Esophagus muscularis mucosa (tissue), 4 donors: ENCODE results near the gene NOX4. TPM values are rescaled to one million over a fixed set of nuclear protein-coding genes. Genes with fewer than 3 reads are reported as not detected.
"Not testable (repeated sequence)": the region's sequence is repeated elsewhere in the genome, so short reads cannot be mapped to it uniquely, and the experiment has no call there.

Experiments
- DNase-seq: peaks from one replicate; pipeline ENCODE4 v3.0.0-alpha.2; 2017; ENCODE audit errors: extremely low spot score
- H3K27ac ChIP-seq, 4 donors: fragments of 200-600 bp; sonication (generic); replicated peaks in 1 of 4; 1 replicate in 3 of 4; 2 replicates in 1 of 4; pipeline ENCODE4 v1.5.1; 2016 to 2019; ENCODE audit warnings: mild to moderate bottlenecking in 1 of 4
- H3K27me3 ChIP-seq, 4 donors: fragments of 200-600 bp; sonication (generic); one replicate each; pipeline versions ENCODE4 v1.5.1 to v1.6.0; 2016 to 2019
- H3K36me3 ChIP-seq, 4 donors: fragments of 200-600 bp; sonication (generic); one replicate each; pipeline ENCODE4 v1.5.1; 2016 to 2019
- H3K4me1 ChIP-seq, 4 donors: fragments of 200-600 bp; sonication (generic); one replicate each; pipeline ENCODE4 v1.5.1; 2016 to 2019
- H3K4me3 ChIP-seq, 4 donors: fragments of 200-600 bp; sonication (generic); 1 replicate in 2 of 4; 2 replicates in 2 of 4; pipeline ENCODE4 v1.5.1; 2016 to 2019; ENCODE audit warnings: mild to moderate bottlenecking in 4 of 4, moderate library complexity in 1 of 4
- H3K9me3 ChIP-seq, 4 donors: fragments of 200-600 bp; sonication (generic); 1 replicate in 3 of 4; 2 replicates in 1 of 4; pipeline ENCODE4 v1.5.1; 2016 to 2019
- EP300 ChIP-seq: sonication (generic); formaldehyde crosslinking; IDR thresholded peaks from one replicate; pipeline ENCODE4 v1.6.1; 2017; ENCODE audit warnings: antibody characterized with exemption
- POLR2A ChIP-seq: fragments of 450-650 bp; IDR thresholded peaks from one replicate; pipeline ENCODE4 v1.6.1; 2017; ENCODE audit warnings: antibody characterized with exemption, moderate library complexity, mild to moderate bottlenecking, low read depth
- POLR2AphosphoS5 ChIP-seq, 2 donors: sonication (generic); formaldehyde crosslinking; IDR thresholded peaks; one replicate each; pipeline ENCODE4 v1.6.1; 2017; ENCODE audit warnings: antibody characterized with exemption in 2 of 2
- WGBS: methylation state at CpG from one replicate; pipeline ENCODE4 v1.1.5; 2018; 5-methylcytosine and 5-hydroxymethylcytosine counted together
- intact Hi-C: fragments of 100-400 bp; cut with DNase I; formaldehyde crosslinking; loops from one replicate; pipeline ENCODE4 v1.15.1; 2023
- total RNA-seq, 4 donors: library from RNA; depleted of rRNA; stranded (reverse); fragments of >200 nt; gene quantifications; one replicate each; pipeline versions ENCODE4 v1.1.0 to v1.2.1, GENCODE V29; 2016
- TF ChIP-seq, protein P1 (sequence below), 3 experiments: fragments of 200-600 bp in 2 of 3; fragments of 450-650 bp in 1 of 3; sonication (generic) in 2 of 3; IDR thresholded peaks; one replicate each; pipeline ENCODE4 v1.5.1; 2017 to 2019; ENCODE audit warnings: antibody characterized with exemption in 3 of 3, mild to moderate bottlenecking in 2 of 3, moderate library complexity in 1 of 3

Gene NOX4
- total RNA-seq, 4 donors from 2014 or later, result 3.3 to 6.1 (median 4.0) TPM

- intact Hi-C loops, H3K27ac ChIP-seq, H3K9me3 ChIP-seq, H3K36me3 ChIP-seq, H3K27me3 ChIP-seq, H3K4me3 ChIP-seq, H3K4me1 ChIP-seq, DNase-seq: not testable (repeated sequence)
- WGBS, result 81% methylated on average over 4 of the region's 4 CpGs
These were observed 154.0 kb downstream of the NOX4 start for GRCh38 chr11:89337100-89337650.

- DNase-seq, intact Hi-C loops, H3K27me3 ChIP-seq, H3K36me3 ChIP-seq, H3K4me3 ChIP-seq, H3K4me1 ChIP-seq, H3K27ac ChIP-seq, H3K9me3 ChIP-seq: not testable (repeated sequence)
- 57% methylated on average over 1 of the region's 1 CpG for WGBS
- TF ChIP-seq, protein P1, sequence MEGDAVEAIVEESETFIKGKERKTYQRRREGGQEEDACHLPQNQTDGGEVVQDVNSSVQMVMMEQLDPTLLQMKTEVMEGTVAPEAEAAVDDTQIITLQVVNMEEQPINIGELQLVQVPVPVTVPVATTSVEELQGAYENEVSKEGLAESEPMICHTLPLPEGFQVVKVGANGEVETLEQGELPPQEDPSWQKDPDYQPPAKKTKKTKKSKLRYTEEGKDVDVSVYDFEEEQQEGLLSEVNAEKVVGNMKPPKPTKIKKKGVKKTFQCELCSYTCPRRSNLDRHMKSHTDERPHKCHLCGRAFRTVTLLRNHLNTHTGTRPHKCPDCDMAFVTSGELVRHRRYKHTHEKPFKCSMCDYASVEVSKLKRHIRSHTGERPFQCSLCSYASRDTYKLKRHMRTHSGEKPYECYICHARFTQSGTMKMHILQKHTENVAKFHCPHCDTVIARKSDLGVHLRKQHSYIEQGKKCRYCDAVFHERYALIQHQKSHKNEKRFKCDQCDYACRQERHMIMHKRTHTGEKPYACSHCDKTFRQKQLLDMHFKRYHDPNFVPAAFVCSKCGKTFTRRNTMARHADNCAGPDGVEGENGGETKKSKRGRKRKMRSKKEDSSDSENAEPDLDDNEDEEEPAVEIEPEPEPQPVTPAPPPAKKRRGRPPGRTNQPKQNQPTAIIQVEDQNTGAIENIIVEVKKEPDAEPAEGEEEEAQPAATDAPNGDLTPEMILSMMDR (IDR thresholded peaks at IDR 0.05), result peak in 2 of 3 experiments; percentile 7 to 27
These were observed 157.5 kb downstream of the NOX4 start for GRCh38 chr11:89333704-89334103.

DNA sequence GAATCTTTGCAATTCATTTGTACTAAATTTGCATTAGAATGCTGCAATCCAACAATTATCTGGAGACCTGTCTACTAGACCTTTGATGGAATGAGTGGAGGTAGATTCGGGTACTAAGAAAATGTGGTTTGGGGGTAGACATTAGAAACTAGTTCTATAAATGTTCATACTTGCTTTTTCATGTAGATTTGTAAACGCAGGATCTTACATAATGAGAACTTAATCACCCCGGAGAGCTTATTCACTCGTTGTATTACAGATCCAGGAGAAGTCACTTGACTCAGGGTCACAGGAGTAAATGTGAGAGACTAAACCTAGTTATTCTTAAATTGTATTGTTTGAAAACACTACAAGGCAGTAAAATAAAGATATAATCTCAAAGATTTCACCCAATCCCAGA, 159.2 kb downstream of the NOX4 start:
- DNase-seq, H3K4me3 ChIP-seq, H3K4me1 ChIP-seq, H3K27me3 ChIP-seq, H3K36me3 ChIP-seq, H3K9me3 ChIP-seq, intact Hi-C loops, H3K27ac ChIP-seq: not testable (repeated sequence)
- WGBS, result 76% methylated on average over 4 of the region's 4 CpGs

- no peak overlapping the region for H3K4me3 ChIP-seq
- intact Hi-C loops, result no loop called here
- no peak for DNase-seq
- TF ChIP-seq POLR2A, result no peak
- TF ChIP-seq EP300, result no peak
- TF ChIP-seq POLR2AphosphoS5 (IDR thresholded peaks at IDR 0.05), result no peak
- TF ChIP-seq, protein P1 (IDR thresholded peaks at IDR 0.05), result no peak
- no peaks in the 10 kb centered on the region for H3K9me3 ChIP-seq
- 95% methylated on average over 5 of the region's 5 CpGs for WGBS
- no peaks in the 10 kb centered on the region for H3K27me3 ChIP-seq
- no peak overlapping the region for H3K27ac ChIP-seq
- no peaks in the 10 kb centered on the region for H3K4me1 ChIP-seq
- H3K36me3 ChIP-seq, result no peaks in the 10 kb centered on the region
These were observed 163.3 kb downstream of the NOX4 start for GRCh38 chr11:89327885-89328284.

GRCh38 chr11:89321401-89321800, 169.8 kb downstream of the NOX4 start:
- TF ChIP-seq EP300 (no peak), POLR2A (no peak), POLR2AphosphoS5 (IDR thresholded peaks at IDR 0.05) (no peak)
- TF ChIP-seq, protein P1 (IDR thresholded peaks at IDR 0.05), result no peak

DNA sequence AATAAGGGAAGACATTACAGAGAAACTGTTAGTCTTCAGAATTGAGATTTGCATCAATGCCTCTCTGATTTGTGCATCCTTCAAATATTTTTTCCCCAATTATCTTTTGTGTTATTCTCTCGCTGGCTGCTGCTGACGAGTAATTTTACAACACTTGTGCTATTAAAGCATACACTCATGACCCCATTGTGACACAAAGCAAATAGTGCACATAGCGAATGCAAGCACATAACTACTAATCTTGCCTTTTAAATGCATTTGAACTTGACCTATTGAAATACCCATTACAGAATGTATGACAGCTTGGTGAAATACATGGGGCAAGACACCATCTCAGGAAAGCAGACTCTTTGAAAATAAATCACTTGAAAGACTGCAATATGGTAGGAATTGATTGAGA, 180.6 kb downstream of the NOX4 start:
- H3K9me3 ChIP-seq, H3K4me1 ChIP-seq, H3K27me3 ChIP-seq, H3K36me3 ChIP-seq, H3K4me3 ChIP-seq, DNase-seq, intact Hi-C loops, H3K27ac ChIP-seq: not testable (repeated sequence)
- WGBS, result 85% methylated on average over 3 of the region's 3 CpGs

More at GRCh38 chr11:89321401-89321800, 169.8 kb downstream of the NOX4 start:
- Histone ChIP-seq H3K27me3 (no peaks in the 10 kb centered on the region), H3K9me3 (no peaks in the 10 kb centered on the region), H3K4me3 (no peak overlapping the region), H3K27ac (no peak overlapping the region), H3K36me3 (no peaks in the 10 kb centered on the region), H3K4me1 (no peaks in the 10 kb centered on the region)
- DNase-seq, result no peak
- 89% methylated on average over 2 of the region's 2 CpGs for WGBS
- intact Hi-C loops, result no loop called here

DNA sequence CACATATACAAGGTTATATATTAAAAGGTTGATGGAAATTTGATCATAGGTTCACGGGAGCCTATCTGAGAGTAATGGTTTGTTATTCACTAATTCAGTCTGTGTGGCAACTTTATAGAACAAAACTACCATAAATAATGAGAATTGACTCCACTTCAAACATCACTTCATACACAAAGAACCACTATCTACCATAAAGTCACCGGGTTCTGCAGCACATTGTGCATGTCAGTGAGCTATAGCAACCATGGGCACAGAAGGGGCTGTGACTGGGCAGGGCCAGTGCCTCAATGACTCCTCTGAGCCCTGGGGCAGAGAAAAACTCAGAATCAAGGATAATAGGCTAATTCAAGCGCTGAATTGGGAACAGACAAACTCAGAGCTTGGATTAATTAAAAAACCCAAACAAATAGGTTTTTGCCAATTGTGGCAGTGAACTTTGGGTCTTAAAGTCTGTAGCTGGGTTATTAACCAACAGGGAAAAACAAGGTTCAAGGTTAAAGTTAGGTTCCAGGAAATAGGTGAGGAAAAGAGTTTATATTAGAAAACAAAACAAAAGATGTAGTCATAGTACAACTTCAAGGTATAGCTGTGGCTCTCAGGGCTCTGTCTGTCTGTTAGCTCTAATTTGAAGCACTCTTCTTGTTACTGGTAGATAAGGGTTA, 181.7 kb downstream of the NOX4 start:
- H3K36me3 ChIP-seq, H3K27ac ChIP-seq, H3K4me3 ChIP-seq, intact Hi-C loops, H3K4me1 ChIP-seq, DNase-seq, H3K27me3 ChIP-seq, H3K9me3 ChIP-seq: not testable (repeated sequence)
- 68% methylated on average over 3 of the region's 3 CpGs for WGBS

DNA sequence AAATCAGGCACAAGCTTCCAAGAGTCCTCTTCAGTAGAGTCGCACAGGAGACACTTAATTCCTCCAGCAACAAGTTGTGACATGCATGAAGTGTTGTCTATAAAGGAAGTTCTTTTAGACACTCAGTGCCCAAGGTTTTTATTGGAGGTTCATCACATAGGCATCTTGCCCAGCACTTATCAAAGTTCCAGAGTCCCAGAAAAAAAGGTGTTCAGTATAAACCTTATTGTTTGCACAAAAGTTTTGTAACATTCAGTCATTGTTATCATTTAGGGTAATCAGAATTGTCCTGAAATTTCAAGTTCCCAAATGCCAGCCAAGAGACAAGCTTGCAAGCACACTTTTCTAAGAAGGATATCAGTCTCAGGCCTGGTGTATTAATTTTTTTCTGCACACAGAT, 182.9 kb downstream of the NOX4 start:
- H3K27me3 ChIP-seq, H3K27ac ChIP-seq, DNase-seq, H3K36me3 ChIP-seq, H3K9me3 ChIP-seq, intact Hi-C loops, H3K4me3 ChIP-seq, H3K4me1 ChIP-seq: not testable (repeated sequence)
- WGBS, result 73% methylated on average over 1 of the region's 1 CpG

DNA sequence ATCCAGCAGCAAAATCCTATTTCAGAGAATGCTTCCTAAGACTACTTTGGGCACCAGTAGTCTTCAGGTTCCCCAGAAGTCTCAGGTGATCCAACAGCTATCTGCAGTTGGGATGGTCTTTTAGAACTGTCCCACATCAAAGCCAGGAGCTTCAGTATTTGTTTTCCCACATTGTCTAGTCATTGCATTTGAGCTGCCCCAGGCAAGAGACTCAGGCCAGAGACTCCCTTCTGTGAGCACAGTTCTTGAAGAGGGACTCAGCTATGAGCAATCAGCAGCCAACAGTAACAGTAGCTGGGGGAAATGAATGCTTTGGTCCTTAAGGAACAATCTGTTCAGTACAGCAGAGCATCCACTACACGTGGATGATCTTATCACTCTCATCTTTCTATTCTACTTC, 188.1 kb downstream of the NOX4 start:
- H3K27me3 ChIP-seq, H3K4me1 ChIP-seq, H3K4me3 ChIP-seq, intact Hi-C loops, H3K9me3 ChIP-seq, H3K27ac ChIP-seq, H3K36me3 ChIP-seq, DNase-seq: not testable (repeated sequence)
- 74% methylated on average over 1 of the region's 1 CpG for WGBS
